ENCODE data around the gene SLC35F2. TPM values are rescaled to one million over a fixed set of nuclear protein-coding genes. Genes with fewer than 3 reads are reported as not detected.

Gene SLC35F2
- total and polyA plus RNA-seq, 9 donors: 2.9 to 5.5 (median 4.1) TPM

DNA sequence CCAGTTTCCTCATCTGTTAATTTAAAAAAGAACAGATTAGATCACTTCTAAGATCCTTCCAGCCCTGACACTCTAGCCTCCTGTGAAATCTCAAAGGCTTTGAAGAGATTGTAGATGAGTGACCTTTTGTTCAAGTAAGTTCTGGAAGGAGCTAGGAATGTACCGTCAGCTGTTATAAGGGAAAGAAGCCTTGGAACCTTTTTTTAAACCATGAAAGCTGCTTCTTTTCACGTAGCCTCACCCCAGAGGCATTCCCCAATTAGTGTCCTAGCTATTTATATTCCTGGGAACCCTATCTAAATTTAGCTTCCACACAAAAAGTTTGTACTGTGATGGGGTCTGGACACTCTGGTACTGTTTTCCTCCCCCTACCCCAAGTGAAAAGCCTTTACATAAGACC lies 111.0 kb downstream of the SLC35F2 start:
- H3K36me3 ChIP-seq (ENCODE audit: control insufficient read depth, insufficient read depth, low read length): no peaks in the 10 kb centered on the region
- peak overlapping the region; percentile 39 for H3K27ac ChIP-seq (ENCODE audit: low read length)
- no CpG with 5 or more reads among the region's 2 CpGs for WGBS (ENCODE audit: insufficient coverage)
- H3K9me3 ChIP-seq (replicated peaks; ENCODE audit: control insufficient read depth, low read depth, low read length): no peaks in the 10 kb centered on the region
- H3K27me3 ChIP-seq (ENCODE audit: control insufficient read depth, insufficient read depth, low read length): no peaks in the 10 kb centered on the region
- DNase-seq: peak; percentile 71
- H3K4me3 ChIP-seq (ENCODE audit: low read length): no peak overlapping the region
- H3K4me1 ChIP-seq (ENCODE audit: control insufficient read depth, insufficient read depth, low read length): peaks cover 7% of the 10 kb centered on the region

DNA sequence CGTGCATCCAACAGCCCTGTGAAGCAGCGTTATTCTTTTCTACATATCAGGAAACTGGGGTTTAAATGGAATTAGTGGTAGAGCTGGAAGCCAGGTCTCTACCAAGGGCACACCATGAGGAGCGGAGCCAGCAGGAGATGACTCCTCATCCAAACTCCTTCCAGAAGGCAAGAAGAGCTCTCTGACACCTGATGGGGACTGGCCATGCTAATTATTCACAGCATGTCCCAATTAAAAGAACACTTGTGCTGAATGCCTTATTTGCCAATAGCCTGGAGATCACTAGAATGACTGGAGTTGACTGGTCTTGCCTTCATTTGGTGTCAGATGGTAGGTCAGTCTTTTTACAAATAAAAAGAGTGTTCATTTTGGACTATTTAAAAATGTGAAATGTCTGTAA lies 113.9 kb downstream of the SLC35F2 start:
- no peak for DNase-seq
- Histone ChIP-seq H3K9me3 (replicated peaks; ENCODE audit: control insufficient read depth, low read depth, low read length) (peaks cover 3% of the 10 kb centered on the region), H3K4me1 (ENCODE audit: control insufficient read depth, insufficient read depth, low read length) (peaks cover 11% of the 10 kb centered on the region), H3K27ac (ENCODE audit: low read length) (peak overlapping the region; percentile 73), H3K36me3 (ENCODE audit: control insufficient read depth, insufficient read depth, low read length) (no peaks in the 10 kb centered on the region), H3K27me3 (ENCODE audit: control insufficient read depth, insufficient read depth, low read length) (no peaks in the 10 kb centered on the region), H3K4me3 (ENCODE audit: low read length) (peak overlapping the region; percentile 28)
- WGBS (ENCODE audit: insufficient coverage): no CpG with 5 or more reads among the region's 3 CpGs

DNA sequence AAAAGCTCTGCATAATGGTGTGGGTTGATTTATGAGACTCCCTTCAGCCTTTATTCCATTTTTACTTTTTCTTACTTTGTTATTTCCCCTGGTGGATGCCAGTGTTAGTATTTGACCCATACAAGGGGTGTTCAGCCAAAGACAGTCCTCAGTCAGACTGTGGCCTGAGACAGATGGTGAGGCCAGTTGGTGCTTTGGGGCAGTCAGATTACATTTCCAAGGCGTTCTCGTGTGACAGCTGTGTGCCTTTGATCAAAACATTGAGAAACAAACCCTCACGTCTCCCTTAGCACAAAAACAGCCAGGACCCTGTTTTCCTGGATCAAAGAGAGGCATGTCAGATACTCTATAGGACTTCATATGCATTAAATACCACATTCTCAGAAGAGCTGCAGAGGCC lies 115.4 kb downstream of the SLC35F2 start:
- Histone ChIP-seq H3K4me3 (ENCODE audit: low read length) (peak overlapping the region; percentile 28), H3K9me3 (replicated peaks; ENCODE audit: control insufficient read depth, low read depth, low read length) (peaks cover 3% of the 10 kb centered on the region), H3K36me3 (ENCODE audit: control insufficient read depth, insufficient read depth, low read length) (no peaks in the 10 kb centered on the region), H3K27me3 (ENCODE audit: control insufficient read depth, insufficient read depth, low read length) (no peaks in the 10 kb centered on the region), H3K4me1 (ENCODE audit: control insufficient read depth, insufficient read depth, low read length) (peaks cover 11% of the 10 kb centered on the region), H3K27ac (ENCODE audit: low read length) (peak overlapping the region; percentile 73)
- 50% methylated on average over 2 of the region's 3 CpGs for WGBS (ENCODE audit: insufficient coverage)
- DNase-seq: peak; percentile 68

- Histone ChIP-seq H3K4me3 (ENCODE audit: low read length) (no peak overlapping the region), H3K27ac (ENCODE audit: low read length) (peak overlapping the region; percentile 64), H3K4me1 (ENCODE audit: control insufficient read depth, insufficient read depth, low read length) (peaks cover 7% of the 10 kb centered on the region), H3K36me3 (ENCODE audit: control insufficient read depth, insufficient read depth, low read length) (no peaks in the 10 kb centered on the region), H3K27me3 (ENCODE audit: control insufficient read depth, insufficient read depth, low read length) (no peaks in the 10 kb centered on the region), H3K9me3 (replicated peaks; ENCODE audit: control insufficient read depth, low read depth, low read length) (peaks cover 3% of the 10 kb centered on the region)
- peak; percentile 28 for DNase-seq
- WGBS (ENCODE audit: insufficient coverage): 69% methylated on average over 4 of the region's 7 CpGs
These were observed 117.4 kb downstream of the SLC35F2 start for GRCh38 chr11:107741044-107741823.

Other genes starting within 250 kb of the SLC35F2 start
- 2,631 TPM for gene SLN, start 146.7 kb downstream of the SLC35F2 start, total RNA-seq
- 1,000 to 10,000 TPM; 1,125 to 3,037 (median 2,050) TPM for gene SLN, start 146.7 kb downstream of the SLC35F2 start, polyA plus RNA-seq (ENCODE audit: insufficient read depth in 1 of 8, insufficient read length in 8 of 8, low replicate concordance in 1 of 8)
- gene RAB39A, start 69.7 kb upstream of the SLC35F2 start, total RNA-seq: 0.58 TPM
- under 1 TPM; 0.32 to 0.81 (median 0.46) TPM for gene RAB39A, start 69.7 kb upstream of the SLC35F2 start, polyA plus RNA-seq (ENCODE audit: insufficient read depth in 1 of 8, insufficient read length in 8 of 8, low replicate concordance in 1 of 8)
- gene CUL5, start 150.1 kb upstream of the SLC35F2 start, total RNA-seq: 33.8 TPM
- 10 to 100 TPM; 17.2 to 28.9 (median 25.1) TPM for gene CUL5, start 150.1 kb upstream of the SLC35F2 start, polyA plus RNA-seq (ENCODE audit: insufficient read depth in 1 of 8, insufficient read length in 8 of 8, low replicate concordance in 1 of 8)